GM10248 (cell line): ENCODE results near the gene ATXN7L2.
A peak's percentile ranks its signal among the peaks of the same experiment; 100 is the strongest.

Source experiments
- CTCF ChIA-PET: fragments of 300-600 bp; sonication (Branson Sonifier 250); formaldehyde crosslinking; extraction: SDS; loops from one replicate; lab custom pipeline; 2021; ENCODE audit warnings: antibody characterized with exemption; lab: Yijun Ruan, JAX
- POLR2A ChIA-PET: fragments of 350-650 bp; sonication (Branson Sonifier 250); formaldehyde crosslinking; extraction: SDS; loops from one replicate; lab custom pipeline; 2020; ENCODE audit warnings: antibody characterized with exemption; lab: Yijun Ruan, JAX
- DNase-seq: peaks from one replicate; pipeline ENCODE4 v3.0.0; 2012; ENCODE audit errors: extremely low spot score
- TF ChIP-seq, protein P1 (sequence below): IDR thresholded peaks from 2 replicates; pipeline ENCODE4 v1.5.1; 2012; ENCODE audit warnings: mild to moderate bottlenecking, low read depth; ENCODE audit errors: extremely low read depth, missing control alignments, control extremely low read depth

ATXN7L2 gene

DNA sequence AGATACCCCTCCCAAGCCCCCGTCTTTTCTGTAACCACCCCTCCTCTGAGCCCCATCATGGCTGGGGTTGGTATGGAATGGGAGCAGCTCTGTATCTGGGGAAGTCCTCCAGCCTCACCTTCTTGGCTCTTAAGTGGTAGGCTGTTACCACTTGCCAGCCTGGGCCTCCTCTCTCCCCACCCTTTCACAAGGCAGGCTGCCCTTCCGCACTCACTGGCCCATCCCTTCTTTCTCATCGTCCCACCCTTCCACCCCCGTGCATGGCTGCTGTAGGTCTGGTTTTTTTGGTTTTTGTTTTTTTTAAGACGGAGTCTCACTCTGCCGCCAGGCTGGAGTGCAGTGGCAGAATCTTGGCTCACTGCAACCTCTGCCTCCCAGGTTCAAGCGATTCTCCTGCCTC, 15.4 kb downstream of the ATXN7L2 start:
- no peak for DNase-seq
- TF ChIP-seq, protein P1, sequence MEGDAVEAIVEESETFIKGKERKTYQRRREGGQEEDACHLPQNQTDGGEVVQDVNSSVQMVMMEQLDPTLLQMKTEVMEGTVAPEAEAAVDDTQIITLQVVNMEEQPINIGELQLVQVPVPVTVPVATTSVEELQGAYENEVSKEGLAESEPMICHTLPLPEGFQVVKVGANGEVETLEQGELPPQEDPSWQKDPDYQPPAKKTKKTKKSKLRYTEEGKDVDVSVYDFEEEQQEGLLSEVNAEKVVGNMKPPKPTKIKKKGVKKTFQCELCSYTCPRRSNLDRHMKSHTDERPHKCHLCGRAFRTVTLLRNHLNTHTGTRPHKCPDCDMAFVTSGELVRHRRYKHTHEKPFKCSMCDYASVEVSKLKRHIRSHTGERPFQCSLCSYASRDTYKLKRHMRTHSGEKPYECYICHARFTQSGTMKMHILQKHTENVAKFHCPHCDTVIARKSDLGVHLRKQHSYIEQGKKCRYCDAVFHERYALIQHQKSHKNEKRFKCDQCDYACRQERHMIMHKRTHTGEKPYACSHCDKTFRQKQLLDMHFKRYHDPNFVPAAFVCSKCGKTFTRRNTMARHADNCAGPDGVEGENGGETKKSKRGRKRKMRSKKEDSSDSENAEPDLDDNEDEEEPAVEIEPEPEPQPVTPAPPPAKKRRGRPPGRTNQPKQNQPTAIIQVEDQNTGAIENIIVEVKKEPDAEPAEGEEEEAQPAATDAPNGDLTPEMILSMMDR, result no peak
- ChIA-PET POLR2A (interaction anchor here (0.7 kb wide), 1 partner anchor 29 kb away, joined by 3 read pairs; no protein-coding TSS in a partner anchor), CTCF (interaction anchor here (1.2 to 43.8 kb wide), 5 partner anchors 9 to 82 kb away, joined by 3 to 1898 read pairs (median 39); partner anchors contain the start of genes AMIGO1 and GPR61)

DNA sequence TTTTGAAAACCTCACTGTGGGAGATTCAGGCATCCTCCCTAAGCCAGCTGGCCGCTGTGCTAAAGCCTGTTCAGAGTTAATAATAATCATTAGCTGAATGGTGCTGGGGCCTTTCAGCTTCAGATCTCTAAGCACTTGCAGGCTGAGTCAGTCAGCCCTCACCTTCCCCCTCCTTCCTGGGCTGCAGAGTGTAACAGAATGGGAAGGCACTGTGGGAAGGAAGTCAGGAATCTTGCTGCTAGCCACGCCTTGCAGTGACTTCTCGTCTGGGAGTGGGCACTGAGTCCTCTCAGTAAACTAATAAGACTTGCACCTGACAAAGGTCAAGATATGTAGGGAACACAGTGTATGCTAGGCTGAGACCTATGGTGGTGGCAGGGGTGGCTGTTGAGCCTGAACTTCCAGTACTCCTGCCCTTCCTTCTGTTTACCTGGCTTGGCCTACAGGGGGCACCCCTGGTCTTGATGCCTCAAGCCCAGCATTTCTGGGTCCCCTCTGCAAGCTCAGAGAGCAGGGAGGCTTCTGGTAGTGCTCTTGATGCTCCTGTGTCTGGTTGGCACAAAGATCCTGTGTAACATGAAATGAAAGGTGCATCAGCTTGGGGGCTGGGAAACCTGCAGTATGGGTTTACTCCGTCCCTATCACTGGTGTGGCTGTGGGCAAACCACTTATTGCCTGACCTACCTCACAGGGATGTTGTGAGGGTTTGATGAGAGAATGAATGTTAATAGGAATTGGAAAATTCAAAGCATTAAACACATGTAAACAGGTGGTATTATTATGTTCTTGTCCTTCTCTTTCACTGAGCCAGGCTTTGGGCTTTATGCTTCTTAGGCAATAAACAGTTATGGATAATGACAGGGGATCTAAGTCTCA, 16.2 kb downstream of the ATXN7L2 start:
- TF ChIP-seq, protein P1, result peak; percentile 56
- POLR2A ChIA-PET, result no interaction called here
- peak; percentile 28 for DNase-seq
- CTCF ChIA-PET, result interaction anchor here (1.2 to 43.8 kb wide), 5 partner anchors 9 to 83 kb away, joined by 3 to 1898 read pairs (median 39); partner anchors contain the start of genes AMIGO1 and GPR61

DNA sequence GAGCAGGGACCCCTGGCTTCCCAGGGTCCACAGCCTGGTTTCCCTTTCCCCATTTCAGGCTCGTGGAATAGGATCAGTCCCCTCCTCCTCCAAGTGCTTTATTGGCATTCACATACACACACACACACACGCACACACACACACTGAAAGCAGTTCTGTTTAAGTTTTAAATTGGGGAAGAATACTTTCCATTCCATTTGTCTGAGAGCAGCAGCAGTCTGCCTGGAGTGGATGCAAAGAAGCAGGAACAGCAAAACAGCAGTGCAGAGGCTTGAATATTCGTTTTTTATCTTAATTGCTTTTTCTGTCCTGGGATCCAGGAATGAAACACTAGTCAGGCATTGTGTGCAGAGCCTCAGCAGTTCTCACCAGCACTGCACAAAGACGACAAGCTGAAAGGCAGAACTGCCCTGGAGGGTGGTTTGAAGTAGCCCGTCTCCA, 17.3 kb downstream of the ATXN7L2 start:
- POLR2A ChIA-PET, result no interaction called here
- DNase-seq, result no peak
- TF ChIP-seq, protein P1, result no peak
- CTCF ChIA-PET, result interaction anchor here (4.9 to 43.8 kb wide), 3 partner anchors 10 to 33 kb away, joined by 39 to 1898 read pairs (median 406); partner anchors contain the start of genes AMIGO1 and GPR61

DNA sequence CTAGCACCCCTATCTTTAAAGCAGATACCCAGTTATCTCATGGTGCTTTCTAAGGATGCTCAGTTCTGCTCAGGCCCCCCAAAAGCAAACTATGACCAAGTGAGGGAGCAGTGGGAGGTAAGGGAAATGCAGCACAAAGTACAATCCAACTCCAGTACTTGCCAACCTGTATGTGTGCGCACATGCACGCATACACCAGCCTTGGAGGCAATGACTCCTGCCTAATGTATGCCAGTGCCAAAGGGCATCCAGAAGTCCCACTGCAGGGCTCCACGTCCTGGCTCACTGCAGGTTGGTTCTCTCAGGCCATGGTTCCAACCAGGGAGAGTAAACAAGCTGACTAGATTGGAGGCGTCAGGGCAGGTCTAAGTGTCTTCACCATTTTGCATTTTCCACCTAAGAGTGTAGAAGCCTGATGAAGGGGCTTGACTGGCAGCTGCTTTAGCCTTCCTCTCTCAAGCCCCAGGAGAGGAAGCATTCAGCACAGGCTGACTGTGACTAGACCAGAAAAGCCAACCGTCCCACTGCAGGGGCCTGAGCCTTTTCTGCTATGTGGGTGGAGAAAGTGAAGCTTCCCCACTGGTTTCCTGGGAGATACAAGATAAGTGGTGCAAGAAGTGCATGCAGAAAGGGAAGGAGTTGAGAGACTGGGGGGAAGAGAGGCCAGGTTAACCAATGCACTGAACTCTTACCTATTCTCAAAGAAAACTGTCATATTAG, 18.1 kb downstream of the ATXN7L2 start:
- CTCF ChIA-PET, result interaction anchor here (4.9 to 43.8 kb wide), 4 partner anchors 6 to 32 kb away, joined by 39 to 1898 read pairs (median 406); partner anchors contain the start of genes AMIGO1, CYB561D1 and GPR61
- POLR2A ChIA-PET, result no interaction called here
- TF ChIP-seq, protein P1, result no peak
- no peak for DNase-seq

DNA sequence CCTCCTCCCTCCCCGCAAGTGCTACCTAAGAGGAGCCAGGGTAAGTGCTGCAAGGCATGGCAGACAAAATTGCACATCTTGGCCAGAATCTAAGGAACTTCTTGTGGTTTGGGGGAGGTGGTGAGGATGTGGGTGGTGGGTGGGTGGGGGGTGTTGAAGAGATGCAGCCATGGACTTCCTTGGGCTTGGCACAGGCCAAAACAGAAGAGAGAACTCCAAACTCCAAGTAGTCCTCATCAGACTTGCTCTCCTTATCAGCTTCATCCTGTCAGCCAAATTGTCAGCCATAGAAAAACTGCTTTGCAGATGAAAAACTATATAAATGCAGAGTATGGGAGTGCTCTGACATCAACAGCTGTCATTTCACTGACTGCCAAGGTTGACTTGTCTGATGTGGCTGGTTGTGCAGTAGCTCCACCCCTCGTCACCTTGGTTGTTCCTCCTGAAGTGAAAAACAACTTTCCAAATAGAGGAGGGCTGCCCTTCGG, 18.7 kb downstream of the ATXN7L2 start:
- DNase-seq, result no peak
- POLR2A ChIA-PET, result no interaction called here
- CTCF ChIA-PET, result interaction anchor here (16.0 to 43.8 kb wide), 3 partner anchors 7 to 32 kb away, joined by 406 to 1898 read pairs (median 406); partner anchors contain the start of genes AMIGO1, CYB561D1 and GPR61
- TF ChIP-seq, protein P1, result no peak
